B cell (primary cell): ENCODE results near the gene HEXD.

ENCODE experiments used
- CTCF ChIP-seq: fragments of 200-600 bp; IDR thresholded peaks from one replicate; pipeline ENCODE4 v1.8.0; 2022; ENCODE audit warnings: antibody characterized with exemption, mild to moderate bottlenecking
- EZH2 ChIP-seq: IDR thresholded peaks from 2 replicates; pipeline ENCODE4 v1.6.1; 2012; ENCODE audit warnings: borderline replicate concordance, low read depth, mild to moderate bottlenecking, moderate library complexity, low read length; ENCODE audit not compliant: insufficient read depth, poor library complexity, severe bottlenecking

- TF ChIP-seq EZH2, result no peak
- no peak for TF ChIP-seq CTCF
Observed at GRCh38 chr17:82385559-82386254, 32.4 kb upstream of the HEXD start.
